Neural progenitor cell (in vitro differentiated cells): ENCODE results near the gene SCN1B.

Source experiments
- EZH2 ChIP-seq: fragments of 200-600 bp; sonication (generic); IDR thresholded peaks from 2 replicates; pipeline ENCODE4 v1.6.1; 2017; ENCODE audit warnings: antibody characterized with exemption, mild to moderate bottlenecking, moderate library complexity
- TF ChIP-seq, protein P1 (sequence below): fragments of 200-600 bp; sonication (generic); IDR thresholded peaks from 2 replicates; pipeline ENCODE4 v1.5.1; 2017; ENCODE audit warnings: antibody characterized with exemption, mild to moderate bottlenecking

GRCh38 chr19:35018379-35018778 lies 11.9 kb upstream of the SCN1B start:
- TF ChIP-seq, protein P1, sequence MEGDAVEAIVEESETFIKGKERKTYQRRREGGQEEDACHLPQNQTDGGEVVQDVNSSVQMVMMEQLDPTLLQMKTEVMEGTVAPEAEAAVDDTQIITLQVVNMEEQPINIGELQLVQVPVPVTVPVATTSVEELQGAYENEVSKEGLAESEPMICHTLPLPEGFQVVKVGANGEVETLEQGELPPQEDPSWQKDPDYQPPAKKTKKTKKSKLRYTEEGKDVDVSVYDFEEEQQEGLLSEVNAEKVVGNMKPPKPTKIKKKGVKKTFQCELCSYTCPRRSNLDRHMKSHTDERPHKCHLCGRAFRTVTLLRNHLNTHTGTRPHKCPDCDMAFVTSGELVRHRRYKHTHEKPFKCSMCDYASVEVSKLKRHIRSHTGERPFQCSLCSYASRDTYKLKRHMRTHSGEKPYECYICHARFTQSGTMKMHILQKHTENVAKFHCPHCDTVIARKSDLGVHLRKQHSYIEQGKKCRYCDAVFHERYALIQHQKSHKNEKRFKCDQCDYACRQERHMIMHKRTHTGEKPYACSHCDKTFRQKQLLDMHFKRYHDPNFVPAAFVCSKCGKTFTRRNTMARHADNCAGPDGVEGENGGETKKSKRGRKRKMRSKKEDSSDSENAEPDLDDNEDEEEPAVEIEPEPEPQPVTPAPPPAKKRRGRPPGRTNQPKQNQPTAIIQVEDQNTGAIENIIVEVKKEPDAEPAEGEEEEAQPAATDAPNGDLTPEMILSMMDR: no peak
- no peak for TF ChIP-seq EZH2
